H1 (cell line): ENCODE measurements around the gene DHX34. TPM values are rescaled to one million over a fixed set of nuclear protein-coding genes. Genes with fewer than 3 reads are reported as not detected.

Experiments
- CTCF ChIA-PET: fragments of 300-600 bp; sonication (Branson Sonifier 250); formaldehyde crosslinking; loops from one replicate; lab custom pipeline; 2021; ENCODE audit not compliant: partially characterized antibody; lab: Charles Lee
- POLR2A ChIA-PET: fragments of 300-600 bp; sonication (Branson Sonifier 250); formaldehyde crosslinking; loops from one replicate; lab custom pipeline; 2021; ENCODE audit warnings: inconsistent platforms; ENCODE audit not compliant: partially characterized antibody; lab: Charles Lee
- DNase-seq, 2 experiments: peaks; one replicate each; pipeline versions ENCODE4 v3.0.0 to v3.0.0-alpha.2; 2010 to 2022; ENCODE audit warnings: low spot score in 2 of 2, low read depth in 1 of 2, mixed read lengths in 1 of 2
- FAIRE-seq: peaks from 2 replicates; lab custom pipeline; 2011; peaks lifted over from hg19 to GRCh38; lab: Jason Lieb, UNC
- H2AFZ ChIP-seq: 2 replicates; pipeline ENCODE4 v1.8.1; 2012; ENCODE audit warnings: low read length, inconsistent platforms
- H2AK5ac ChIP-seq: 2 replicates; pipeline ENCODE4 v1.6.1; 2013; ENCODE audit warnings: low read depth, low read length
- H2BK120ac ChIP-seq: replicated peaks from 2 replicates; pipeline ENCODE3; 2013; ENCODE audit warnings: low read depth, low read length, inconsistent platforms
- H2BK12ac ChIP-seq: 2 replicates; pipeline ENCODE4 v1.6.1; 2013; ENCODE audit warnings: low read depth, low read length
- H2BK15ac ChIP-seq: 2 replicates; pipeline ENCODE4 v1.6.1; 2013; ENCODE audit warnings: low read length
- H2BK20ac ChIP-seq: 2 replicates; pipeline ENCODE4 v1.6.1; 2013; ENCODE audit warnings: low read length
- H2BK5ac ChIP-seq: 2 replicates; pipeline ENCODE4 v1.6.1; 2013; ENCODE audit warnings: low read depth, low read length
- H3K14ac ChIP-seq: 2 replicates; pipeline ENCODE4 v1.6.1; 2013; ENCODE audit warnings: inconsistent platforms; ENCODE audit not compliant: insufficient read length
- H3K18ac ChIP-seq: 2 replicates; pipeline ENCODE4 v1.6.1; 2013; ENCODE audit warnings: low read length; ENCODE audit errors: extremely low read depth
- H3K23ac ChIP-seq: 2 replicates; pipeline ENCODE4 v1.6.1; 2013; ENCODE audit warnings: inconsistent platforms; ENCODE audit not compliant: insufficient read length
- H3K23me2 ChIP-seq: 2 replicates; pipeline ENCODE4 v1.6.1; 2013; ENCODE audit warnings: low read depth, low read length
- H3K27ac ChIP-seq: 2 replicates; pipeline ENCODE4 v1.6.1; 2011; ENCODE audit warnings: low read depth, low read length, inconsistent platforms
- H3K27me3 ChIP-seq, 4 experiments: replicated peaks in 1 of 4; 1 replicate in 1 of 4; 2 replicates in 3 of 4; pipeline versions ENCODE4 v1.6.1 to v1.8.1; 2011 to 2013; ENCODE audit warnings: low read length in 3 of 4, mild to moderate bottlenecking in 3 of 4, inconsistent platforms in 2 of 4, mixed read lengths in 2 of 4, moderate library complexity in 1 of 4; ENCODE audit not compliant: control insufficient read depth in 3 of 4, insufficient read depth in 3 of 4; ENCODE audit errors: extremely low read depth in 1 of 4
- H3K36me3 ChIP-seq, 4 experiments: 2 replicates each; pipeline versions ENCODE4 v1.6.1 to v1.8.1; 2011 to 2013; ENCODE audit warnings: mild to moderate bottlenecking in 4 of 4, low read length in 3 of 4, moderate library complexity in 2 of 4, control low read depth in 1 of 4, inconsistent platforms in 1 of 4; ENCODE audit not compliant: insufficient read depth in 4 of 4, control insufficient read depth in 2 of 4
- H3K4ac ChIP-seq: replicated peaks from 2 replicates; pipeline ENCODE3; 2013; ENCODE audit warnings: low read length, low read depth, mixed read lengths, inconsistent platforms; ENCODE audit not compliant: insufficient read length
- H3K4me1 ChIP-seq, 4 experiments: replicated peaks in 1 of 4; 1 replicate in 1 of 4; 2 replicates in 3 of 4; pipeline versions ENCODE4 v1.6.1 to v1.8.1; 2011 to 2013; ENCODE audit warnings: low read length in 3 of 4, inconsistent platforms in 2 of 4, mixed read lengths in 1 of 4; ENCODE audit not compliant: insufficient read depth in 4 of 4, control insufficient read depth in 3 of 4
- H3K4me2 ChIP-seq, 2 experiments: 2 replicates each; pipeline versions ENCODE4 v1.6.1 to v1.8.1; 2011 to 2013; ENCODE audit warnings: low read depth in 2 of 2, low read length in 2 of 2, control low read depth in 1 of 2, inconsistent platforms in 1 of 2, mild to moderate bottlenecking in 1 of 2; ENCODE audit not compliant: insufficient read depth in 1 of 2
- H3K4me3 ChIP-seq, 4 experiments: fragments of 200-600, 300-600 bp in 1 of 4; sonication (generic), shearing (Covaris generic), sonication (Bioruptor Twin) in 1 of 4; 2 replicates each; pipeline versions ENCODE4 v1.5.1 to v1.8.1; 2011 to 2016; ENCODE audit warnings: low read length in 4 of 4, low read depth in 3 of 4, control low read depth in 2 of 4, inconsistent platforms in 2 of 4, mild to moderate bottlenecking in 2 of 4, mixed read lengths in 1 of 4, moderate library complexity in 1 of 4; ENCODE audit not compliant: insufficient read depth in 2 of 4; ENCODE audit errors: extremely low read depth in 1 of 4
- H3K56ac ChIP-seq: replicated peaks from 2 replicates; pipeline ENCODE3; 2013; ENCODE audit warnings: low read depth, mild to moderate bottlenecking, mixed read lengths, low read length, inconsistent platforms; ENCODE audit not compliant: insufficient read length
- H3K79me1 ChIP-seq: 2 replicates; pipeline ENCODE4 v1.6.1; 2013; ENCODE audit warnings: low read depth, low read length, control low read depth
- H3K79me2 ChIP-seq, 2 experiments: 2 replicates each; pipeline versions ENCODE4 v1.6.1 to v1.8.1; 2012 to 2013; ENCODE audit warnings: low read length in 2 of 2, mild to moderate bottlenecking in 2 of 2, inconsistent platforms in 1 of 2; ENCODE audit not compliant: insufficient read depth in 2 of 2, control insufficient read depth in 1 of 2
- H3K9ac ChIP-seq, 4 experiments: replicated peaks in 1 of 4; 1 replicate in 1 of 4; 2 replicates in 3 of 4; pipeline versions ENCODE4 v1.6.1 to v1.8.1; 2011 to 2013; ENCODE audit warnings: low read depth in 3 of 4, low read length in 3 of 4, control low read depth in 2 of 4, mild to moderate bottlenecking in 2 of 4, moderate library complexity in 2 of 4, inconsistent platforms in 1 of 4; ENCODE audit errors: extremely low read depth in 1 of 4
- H3K9me3 ChIP-seq, 2 experiments: 2 replicates each; pipeline versions ENCODE4 v1.6.1 to v1.8.1; 2012 to 2013; ENCODE audit warnings: mild to moderate bottlenecking in 2 of 2, moderate library complexity in 2 of 2, control low read depth in 1 of 2, inconsistent platforms in 1 of 2, low read depth in 1 of 2, low read length in 1 of 2, mixed read lengths in 1 of 2; ENCODE audit not compliant: insufficient read depth in 2 of 2
- H4K20me1 ChIP-seq, 2 experiments: replicated peaks in 1 of 2; 2 replicates each; pipeline versions ENCODE3 to v1.8.1; 2011 to 2013; ENCODE audit warnings: inconsistent platforms in 2 of 2, low read length in 2 of 2, mild to moderate bottlenecking in 1 of 2; ENCODE audit not compliant: insufficient read depth in 2 of 2, control insufficient read depth in 1 of 2
- H4K5ac ChIP-seq: 2 replicates; pipeline ENCODE4 v1.6.1; 2013; ENCODE audit warnings: low read length, low read depth, mixed read lengths, inconsistent platforms; ENCODE audit not compliant: insufficient read length
- H4K8ac ChIP-seq: 2 replicates; pipeline ENCODE4 v1.8.0; 2013; ENCODE audit warnings: mild to moderate bottlenecking, moderate library complexity, low read length, inconsistent platforms; ENCODE audit not compliant: insufficient read depth; ENCODE audit errors: extremely low read depth
- H4K91ac ChIP-seq: replicated peaks from 2 replicates; pipeline ENCODE3; 2013; ENCODE audit warnings: low read length, mixed read lengths, inconsistent platforms; ENCODE audit not compliant: insufficient read length
- TAF1 ChIP-seq: IDR thresholded peaks from 2 replicates; pipeline ENCODE4 v1.6.1; 2011; ENCODE audit warnings: mild to moderate bottlenecking, low read depth, low read length
- TAF7 ChIP-seq: optimal IDR thresholded peaks from 2 replicates; pipeline ENCODE3; 2011; ENCODE audit warnings: low read depth, mild to moderate bottlenecking, inconsistent platforms, low read length, moderate library complexity, borderline replicate concordance
- TEAD4 ChIP-seq: IDR thresholded peaks from 2 replicates; pipeline ENCODE4 v1.6.1; 2012; ENCODE audit warnings: low read depth, low read length, inconsistent platforms, mixed read lengths
- YY1 ChIP-seq: IDR thresholded peaks from 2 replicates; pipeline ENCODE4 v1.6.1; 2011; ENCODE audit warnings: low read depth, mild to moderate bottlenecking, low read length
- WGBS, 2 experiments: shearing (Covaris generic) in 1 of 2; methylation state at CpG; one replicate each; pipeline versions ENCODE4 v1.1.6 to v1.1.7; 2013 to 2015; ENCODE audit warnings: low lambda C conversion rate in 2 of 2, mixed read lengths in 2 of 2, inconsistent platforms in 1 of 2, low coverage in 1 of 2, missing lambda C conversion rate in 1 of 2; ENCODE audit not compliant: insufficient replicate concordance in 2 of 2, insufficient coverage in 1 of 2, insufficient read length in 1 of 2; ENCODE audit errors: extremely low coverage in 1 of 2, missing lambda C conversion rate in 1 of 2; 5-methylcytosine and 5-hydroxymethylcytosine counted together
- polyA plus RNA-seq, 7 experiments: library from polyadenylated mRNA; depleted of rRNA in 3 of 7; stranded (reverse) in 5 of 7; unstranded in 2 of 7; fragments of >200 nt in 5 of 7; fragments of 200-250 nt in 2 of 7; gene quantifications; 1 replicate in 5 of 7; 2 replicates in 1 of 7; 4 replicates in 1 of 7; pipeline versions ENCODE4 v1.2.1 to v1.2.3, GENCODE V29; 2011 to 2013; ENCODE audit warnings: missing spikeins in 2 of 7, mixed read lengths in 2 of 7
- total RNA-seq: library from RNA; stranded (reverse); fragmentation: NEBNext Ultra II Directional; extraction: Animal tissue kit (Norgen Biotek cat#: 25700); gene quantifications from 2 replicates; pipeline ENCODE4 v1.2.1, GENCODE V29; 2021

DHX34 gene
- total and polyA plus RNA-seq, 2 of the 8 experiments (the other 6 are each of a cell fraction or from before 2014, with no cell fraction given) = 17.5 to 24.3 TPM

DNA sequence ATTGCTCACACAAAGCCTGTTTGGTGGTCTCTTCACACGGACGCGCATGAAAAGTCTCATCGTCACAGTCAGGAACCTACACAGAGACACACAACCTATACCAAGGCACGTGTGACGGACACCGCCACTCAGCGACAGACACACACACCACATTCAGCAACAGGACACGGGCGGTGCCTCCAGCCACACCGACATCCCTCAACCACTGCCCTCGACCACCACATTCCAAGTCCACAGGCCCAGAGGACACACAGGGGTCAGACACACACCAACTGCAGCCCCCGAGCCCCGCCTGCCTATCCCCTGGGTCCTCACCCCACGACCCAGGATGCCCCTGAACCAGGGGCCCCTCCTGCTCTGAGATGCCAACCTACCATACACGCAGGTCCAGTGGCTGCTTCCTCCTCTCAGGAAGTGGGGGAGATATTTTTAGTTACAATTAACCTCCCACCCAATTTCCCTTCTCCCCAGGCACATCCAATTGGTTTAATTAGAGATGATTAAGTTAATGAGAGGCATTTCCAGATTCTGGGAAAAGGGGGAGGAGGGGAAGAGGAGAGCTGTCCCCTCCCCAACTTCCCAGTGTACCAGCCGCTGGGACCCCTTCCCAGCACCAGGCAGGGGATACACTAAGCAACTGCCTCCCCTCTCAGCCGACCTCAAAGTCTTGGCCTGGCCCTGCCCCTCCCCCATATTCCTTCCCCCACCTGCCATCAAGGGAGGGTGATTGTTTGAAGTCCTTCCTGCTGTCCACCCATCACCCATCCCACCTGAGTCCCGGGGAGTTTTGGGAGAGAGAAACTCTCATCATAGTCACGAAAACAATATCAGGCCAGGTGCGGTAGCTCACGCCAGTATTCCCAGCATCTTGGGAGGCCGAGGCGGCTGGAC is 49.8 kb downstream of the DHX34 start:
- Histone ChIP-seq H3K4ac (peak overlapping the region; percentile 100), H3K79me2 (no peaks in the 10 kb centered on the region), H3K9me3 (no peaks in the 10 kb centered on the region), H4K8ac (peak overlapping the region; percentile 66), H3K36me3 (no peaks in the 10 kb centered on the region), H2BK20ac (peak overlapping the region; percentile 51; the same call in 1 of the 2 replicates), H2AFZ (peak overlapping the region; percentile 20; the same call in 1 of the 2 replicates), H2AK5ac (peak overlapping the region; percentile 100)
- DNase-seq (no peak), FAIRE-seq (peak; percentile 79)
- TF ChIP-seq TAF7 = no peak
- TF ChIP-seq TEAD4 = 0 out of 2 replicates have a peak, but pooled peaks have one; percentile 2
- TF ChIP-seq TAF1 = 0 out of 2 replicates have a peak, but pooled peaks have one; percentile 29
- TF ChIP-seq YY1 = no peak
- TF ChIP-seq, all 59 proteins: peak for 2
- Histone ChIP-seq H3K18ac (peak overlapping the region; percentile 99), H3K4me2 (peak overlapping the region; percentile 22 to 27), H2BK5ac (peak overlapping the region; percentile 97), H4K5ac (no peak overlapping the region), H3K23ac (no peak overlapping the region), H3K27ac (peak overlapping the region; percentile 75), H4K91ac (peak overlapping the region; percentile 100), H3K56ac (no peak overlapping the region), H3K4me3 (no peak overlapping the region; a peak in 1 of 8 replicates), H3K9ac (peak overlapping the region in 1 of 4 experiments; percentile 54; a peak in 1 of 7 replicates), H2BK12ac (peak overlapping the region; percentile 100), H3K14ac (no peak overlapping the region), H3K4me1 (peaks cover 5 to 9% (median 8%) of the 10 kb centered on the region in 4 experiments), H2BK15ac (peak overlapping the region; percentile 65; the same call in 1 of the 2 replicates), H3K79me1 (no peaks in the 10 kb centered on the region), H2BK120ac (peak overlapping the region; percentile 92), H3K27me3 (no peaks in the 10 kb centered on the region), H4K20me1 (no peaks in the 10 kb centered on the region), H3K23me2 (no peaks in the 10 kb centered on the region; the same call in 1 of the 2 replicates)
- CTCF ChIA-PET = interaction anchor here (1.3 to 4.3 kb wide), 3 partner anchors 8 to 118 kb away, joined by 3 to 32 read pairs (median 3); no protein-coding TSS in a partner anchor
- POLR2A ChIA-PET = interaction anchor here (0.6 to 2.8 kb wide), 5 partner anchors 7 to 765 kb away, joined by 3 to 9 read pairs (median 3); no protein-coding TSS in a partner anchor
- 66% methylated on average over 24 of the region's 24 CpGs; no CpG with 5 or more reads in 1 of the 2 experiments for WGBS, 2 experiments
